Measurements from ENCODE around the gene ARRDC3.

DNA sequence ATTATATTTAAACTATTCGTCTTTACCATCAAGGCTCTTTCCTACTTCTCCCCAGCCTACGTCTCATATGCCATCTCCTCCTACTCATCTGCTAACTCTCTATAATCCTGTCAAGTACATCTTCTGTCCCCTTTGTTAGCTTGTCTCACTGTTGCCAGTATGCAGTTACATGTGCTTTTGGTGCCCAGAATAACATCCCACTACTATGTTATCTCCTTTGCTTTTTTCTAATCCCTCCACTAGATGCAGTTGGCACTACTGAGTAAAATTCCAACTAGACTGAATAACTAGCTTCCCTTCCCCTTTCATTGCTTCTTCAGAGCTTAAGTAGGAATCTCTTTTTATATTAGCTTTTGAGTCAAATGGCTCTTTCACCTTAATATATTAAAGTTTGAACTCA, 3.0 kb upstream of the ARRDC3 start:
- TF ChIP-seq POLR2A (IDR thresholded peaks at IDR 0.05; ENCODE audit: low read depth, low read length), result no peak
- TF ChIP-seq TAF1 (IDR thresholded peaks at IDR 0.05; ENCODE audit: low read depth, low read length), result no peak
- TF ChIP-seq POLR2AphosphoS5 (IDR thresholded peaks at IDR 0.05; ENCODE audit: low read depth, low read length), result no peak
- TF ChIP-seq PAX5 (IDR thresholded peaks at IDR 0.05; ENCODE audit: insufficient read depth, low read length, severe bottlenecking), result no peak
- no peak for TF ChIP-seq SPI1 (IDR thresholded peaks at IDR 0.05; ENCODE audit: low read depth, low read length)

All from GM12891 (cell line).